GM19023 (cell line): ENCODE data around the gene FGR.

Experiments used
- ATAC-seq: cut with Tn5 transposase; IDR thresholded peaks from one replicate; pipeline ENCODE4 v1.9.1; 2021; ENCODE audit warnings: mild to moderate bottlenecking, moderate library complexity; ENCODE audit not compliant: unreplicated experiment

The FGR gene

DNA sequence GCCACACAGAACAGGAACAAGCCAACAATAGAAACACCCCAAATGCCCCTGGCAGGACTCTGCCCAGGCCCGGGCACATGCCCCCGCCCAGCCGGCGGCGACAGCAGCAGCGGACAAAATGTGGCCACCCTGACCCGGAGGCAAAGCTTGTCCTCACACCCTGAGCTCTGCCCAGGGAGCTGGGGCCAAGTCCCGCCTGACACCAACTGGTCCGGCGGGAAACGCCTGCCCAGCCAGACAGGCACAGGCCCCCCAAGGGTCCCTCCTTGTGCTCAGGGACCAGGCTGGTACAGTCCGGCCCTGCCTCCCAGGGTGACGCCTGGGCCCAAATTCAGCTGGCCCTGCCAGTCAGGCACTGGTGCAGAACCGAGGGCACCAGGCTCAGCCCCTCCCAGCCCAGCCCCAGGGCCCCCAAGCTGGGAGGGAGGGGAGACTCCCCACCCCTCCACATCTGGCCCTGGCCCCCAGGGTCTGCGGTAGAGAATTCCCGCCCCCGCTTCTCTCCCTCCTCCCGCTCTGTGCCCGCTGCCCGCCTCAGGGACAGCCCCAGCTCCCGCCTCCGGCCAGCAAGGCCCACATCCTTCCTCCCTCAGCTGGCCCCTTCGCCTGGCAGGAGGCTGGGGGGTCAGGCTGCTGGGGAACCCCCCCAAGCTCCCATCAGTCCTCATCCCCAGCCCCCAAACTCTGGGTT, 33.1 kb downstream of the FGR start:
- no peak for ATAC-seq

DNA sequence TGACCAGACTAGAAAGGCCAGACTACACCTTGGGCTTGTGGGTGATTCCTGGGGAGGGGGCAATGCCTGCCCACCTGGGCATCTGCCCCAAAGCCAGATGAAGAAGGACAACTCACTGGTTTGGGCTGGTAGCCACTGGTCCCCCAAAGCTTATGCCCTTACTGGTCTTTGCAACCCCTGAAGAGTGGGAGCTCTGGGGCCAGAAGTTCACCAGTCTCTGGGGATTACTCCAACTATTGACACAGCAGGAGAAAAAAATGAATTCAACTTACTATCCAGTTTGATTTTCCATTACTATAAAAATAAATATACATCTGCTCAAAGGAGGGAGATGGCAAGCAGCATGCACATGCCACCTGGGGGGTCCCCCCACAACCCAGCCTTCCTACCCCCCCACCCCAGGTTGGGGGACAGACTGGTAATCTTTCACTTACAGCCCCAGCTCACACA, 33.6 kb downstream of the FGR start:
- no peak for ATAC-seq

DNA sequence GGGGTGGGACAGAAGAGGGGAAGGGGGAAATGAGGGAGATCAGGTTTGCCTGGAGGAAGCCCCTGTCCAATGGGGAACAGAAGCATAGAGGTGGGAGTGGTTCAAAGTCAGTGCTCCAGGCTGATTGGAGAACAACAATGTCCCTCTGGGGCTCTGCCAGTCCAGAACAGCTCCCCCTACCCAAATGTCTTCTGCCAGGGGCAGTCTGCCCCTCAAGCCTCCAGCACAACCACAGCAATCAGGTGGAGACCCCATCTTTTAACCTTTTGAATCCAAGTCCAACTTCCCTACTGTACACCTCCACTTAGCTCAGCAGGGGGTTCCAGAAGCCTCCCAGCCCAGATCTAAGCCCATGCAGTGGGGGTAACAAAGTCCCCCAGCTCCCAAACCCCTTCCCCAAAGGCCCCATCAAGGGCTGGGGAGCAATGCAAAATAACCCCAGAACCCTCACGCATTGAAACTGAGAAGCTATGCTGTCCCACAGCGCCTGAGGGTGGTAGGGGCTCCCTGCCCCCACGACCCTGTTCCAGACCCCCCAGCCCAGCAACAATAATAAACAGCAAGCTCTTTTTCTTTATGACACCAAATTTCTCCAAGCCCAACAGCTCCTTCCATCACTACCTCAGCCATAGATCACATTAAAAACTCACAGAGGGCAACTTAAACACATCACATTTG, 34.3 kb downstream of the FGR start:
- no peak for ATAC-seq

DNA sequence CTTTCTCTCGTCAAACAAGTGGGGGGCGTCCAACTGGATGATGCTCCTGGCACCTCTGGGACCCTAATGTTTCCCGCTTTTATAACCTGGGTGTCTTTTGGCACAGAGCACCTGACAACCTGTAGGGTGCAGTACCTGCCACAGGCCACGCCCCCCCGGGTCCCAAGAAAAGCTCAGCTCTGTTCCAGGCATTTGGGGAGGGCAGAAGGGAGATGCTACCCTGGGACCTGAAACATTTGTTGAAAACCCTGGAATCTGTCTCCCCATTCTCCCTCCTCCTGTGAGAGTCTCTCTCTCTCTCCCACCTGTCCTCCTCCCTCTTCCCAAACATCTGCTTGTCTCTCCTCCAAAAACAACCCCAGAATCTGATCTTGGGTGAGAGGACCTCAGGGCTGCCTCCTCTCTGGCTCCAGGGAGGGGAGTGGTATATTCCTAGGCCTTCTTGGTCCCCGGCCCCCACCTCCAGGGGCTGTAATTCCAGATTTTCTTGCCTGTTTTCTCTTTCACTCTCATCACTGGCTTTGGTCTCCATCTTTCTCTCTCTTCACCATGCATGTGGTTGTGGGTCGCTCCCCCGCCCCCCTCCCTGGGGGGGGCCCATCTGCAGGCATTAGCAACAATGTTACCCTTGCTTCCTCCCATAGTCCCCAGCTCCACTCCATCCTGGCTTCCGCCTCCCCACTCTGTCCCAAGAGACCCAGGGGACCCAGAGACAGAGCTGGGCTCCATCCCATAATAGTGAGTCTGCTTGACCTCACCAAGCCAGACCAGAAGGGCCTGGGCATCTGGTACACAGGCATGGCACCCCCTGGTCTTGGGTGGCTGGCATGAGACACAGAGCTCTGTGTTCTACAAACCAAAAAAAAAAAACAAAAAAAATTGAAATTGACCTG, 35.1 kb downstream of the FGR start:
- ATAC-seq: no peak

DNA sequence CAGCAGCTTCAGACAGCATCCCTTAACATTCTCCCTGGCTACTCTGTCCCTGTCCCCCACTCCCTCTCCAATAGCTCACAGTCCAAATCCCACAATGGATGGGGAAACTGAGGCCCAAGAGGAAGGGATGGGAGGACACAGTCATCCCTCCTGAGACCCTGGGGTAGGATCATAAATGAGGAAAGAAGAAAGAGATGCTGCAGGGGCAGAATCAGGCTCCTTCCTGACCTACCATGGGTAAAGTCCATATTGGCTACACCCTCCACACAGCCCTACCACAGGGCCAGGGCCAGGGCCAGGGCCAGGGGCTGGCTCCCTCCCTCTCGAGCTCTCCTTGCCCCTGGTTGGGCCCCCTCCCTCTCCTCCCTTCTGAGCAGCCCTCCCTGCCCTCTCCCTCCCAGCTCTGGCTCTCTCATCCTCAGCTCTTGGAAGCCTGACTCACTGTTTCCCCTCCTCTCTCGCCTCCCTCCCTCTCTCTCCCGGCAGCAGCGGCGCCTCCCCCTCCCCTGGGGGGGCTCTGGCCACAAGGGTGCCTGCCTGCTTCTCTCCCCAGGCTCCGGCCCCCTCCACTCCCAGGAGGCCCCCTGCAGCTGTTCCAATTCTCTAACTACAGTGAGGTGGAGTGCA, 36.0 kb downstream of the FGR start:
- ATAC-seq: no peak

DNA sequence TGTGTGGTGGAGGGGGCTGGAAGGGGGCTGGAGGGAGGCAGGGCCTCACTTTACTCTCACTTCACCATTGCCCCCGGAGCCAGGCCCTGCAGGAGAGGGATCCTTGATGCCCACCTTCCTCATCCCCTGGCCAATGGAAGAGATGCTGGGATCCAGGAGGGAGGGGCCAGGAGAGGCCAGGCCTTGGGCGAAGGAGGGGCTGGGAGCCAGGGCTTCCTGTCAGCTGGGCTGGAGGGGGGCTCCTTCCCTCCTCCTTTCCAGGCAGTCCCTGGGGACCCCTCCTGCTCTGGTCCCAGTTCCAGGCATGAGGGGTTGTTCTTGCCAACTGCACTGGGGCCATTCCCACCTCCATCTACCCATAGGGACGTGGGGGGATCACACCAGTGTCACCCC, 36.7 kb downstream of the FGR start:
- ATAC-seq: no peak

DNA sequence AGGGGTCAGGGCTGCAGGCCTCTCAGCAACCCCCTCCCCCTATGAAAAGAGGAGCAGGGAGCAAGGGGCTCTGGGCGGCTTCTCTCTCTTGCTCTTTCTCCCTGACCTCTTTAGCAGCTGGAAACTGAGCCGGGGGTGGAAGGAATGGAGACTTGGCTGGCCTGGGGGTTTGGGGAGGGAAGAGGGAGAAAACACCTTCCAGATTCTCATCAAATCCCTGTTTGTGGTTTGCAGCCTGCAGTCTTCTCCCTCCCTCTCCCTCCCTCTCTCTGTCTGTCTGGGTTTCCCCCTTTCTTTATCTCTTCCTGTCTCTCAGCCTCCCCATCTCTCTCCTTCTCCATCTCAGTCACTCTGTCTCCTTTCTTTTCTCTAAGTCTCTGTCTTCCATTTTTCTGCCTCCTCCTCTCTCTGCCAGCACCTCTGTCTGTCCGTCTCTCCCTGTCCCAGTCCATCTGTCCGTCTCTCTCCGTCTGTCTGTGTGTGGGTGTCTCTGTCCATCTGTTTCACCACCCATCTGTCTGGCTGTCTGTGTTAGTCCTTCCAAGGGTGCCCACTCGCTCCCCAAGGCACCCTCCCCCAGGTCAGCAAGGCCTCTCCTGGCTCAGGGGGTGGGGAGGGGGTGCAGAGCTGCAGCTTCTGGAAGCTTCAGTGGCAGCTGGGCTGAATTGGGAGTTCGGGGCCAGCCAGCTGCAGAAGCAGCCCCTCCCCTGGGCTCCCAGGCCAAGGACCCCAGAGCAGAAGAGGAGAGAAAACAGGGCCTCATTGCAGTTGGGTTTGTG, 37.3 kb downstream of the FGR start:
- no peak for ATAC-seq

DNA sequence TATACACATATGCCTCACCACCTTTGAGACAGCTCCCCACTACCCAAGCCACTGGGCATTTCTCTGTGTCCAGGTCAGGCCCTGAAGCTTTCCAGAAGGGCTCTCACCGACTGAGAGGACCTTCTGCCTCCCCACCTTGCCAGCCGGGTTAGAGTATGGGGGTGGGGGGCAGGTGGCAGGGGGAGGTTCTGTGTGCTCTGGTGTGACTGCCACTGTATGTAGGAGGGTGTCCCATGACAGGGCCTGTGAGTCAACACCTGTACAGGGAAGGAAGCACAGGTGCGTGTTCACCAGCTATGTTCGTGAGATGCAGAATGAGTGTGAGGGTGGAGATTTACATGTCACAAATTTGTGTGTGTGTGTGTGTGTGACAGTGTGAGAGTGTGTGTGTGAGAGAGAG, 38.0 kb downstream of the FGR start:
- no peak for ATAC-seq

DNA sequence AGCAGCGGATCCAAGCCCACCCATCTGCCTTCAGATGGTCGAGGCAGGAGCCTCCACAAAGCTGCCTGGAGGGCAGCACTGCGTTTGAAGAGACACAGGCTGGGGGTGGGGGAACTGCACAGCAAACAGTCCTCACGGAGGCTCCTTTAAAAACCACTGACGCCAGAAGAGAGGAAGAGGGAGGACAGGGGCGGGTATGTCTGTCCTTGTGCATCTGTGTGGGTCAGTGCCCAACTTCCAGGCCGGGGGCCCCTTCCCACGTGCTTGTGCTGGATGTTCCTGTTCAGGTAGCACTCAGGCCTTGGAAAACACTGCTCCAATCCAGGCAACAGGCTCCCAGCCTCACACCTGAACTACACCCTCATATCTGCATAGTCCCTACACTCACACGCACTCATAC, 38.7 kb downstream of the FGR start:
- ATAC-seq: no peak

DNA sequence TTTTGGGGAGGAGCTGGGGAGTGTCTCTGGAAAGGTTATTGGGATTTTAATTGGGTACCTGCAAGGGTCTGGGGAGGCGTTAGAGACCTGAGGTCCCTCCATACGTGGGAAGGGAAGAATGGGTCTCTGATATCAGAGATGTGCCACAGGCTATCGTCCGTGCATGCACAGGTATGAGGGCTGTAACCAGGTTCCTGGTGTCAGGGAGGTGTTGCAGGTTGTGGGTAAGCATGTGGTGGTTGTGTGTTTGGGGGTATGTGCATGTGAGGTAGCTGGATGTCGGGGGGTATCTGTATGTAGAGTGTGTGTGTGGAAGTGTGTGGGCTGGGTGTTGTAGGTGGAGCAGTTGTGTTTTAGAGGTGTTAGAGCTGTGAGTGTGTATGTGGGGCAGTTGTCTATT, 39.4 kb downstream of the FGR start:
- no peak for ATAC-seq

DNA sequence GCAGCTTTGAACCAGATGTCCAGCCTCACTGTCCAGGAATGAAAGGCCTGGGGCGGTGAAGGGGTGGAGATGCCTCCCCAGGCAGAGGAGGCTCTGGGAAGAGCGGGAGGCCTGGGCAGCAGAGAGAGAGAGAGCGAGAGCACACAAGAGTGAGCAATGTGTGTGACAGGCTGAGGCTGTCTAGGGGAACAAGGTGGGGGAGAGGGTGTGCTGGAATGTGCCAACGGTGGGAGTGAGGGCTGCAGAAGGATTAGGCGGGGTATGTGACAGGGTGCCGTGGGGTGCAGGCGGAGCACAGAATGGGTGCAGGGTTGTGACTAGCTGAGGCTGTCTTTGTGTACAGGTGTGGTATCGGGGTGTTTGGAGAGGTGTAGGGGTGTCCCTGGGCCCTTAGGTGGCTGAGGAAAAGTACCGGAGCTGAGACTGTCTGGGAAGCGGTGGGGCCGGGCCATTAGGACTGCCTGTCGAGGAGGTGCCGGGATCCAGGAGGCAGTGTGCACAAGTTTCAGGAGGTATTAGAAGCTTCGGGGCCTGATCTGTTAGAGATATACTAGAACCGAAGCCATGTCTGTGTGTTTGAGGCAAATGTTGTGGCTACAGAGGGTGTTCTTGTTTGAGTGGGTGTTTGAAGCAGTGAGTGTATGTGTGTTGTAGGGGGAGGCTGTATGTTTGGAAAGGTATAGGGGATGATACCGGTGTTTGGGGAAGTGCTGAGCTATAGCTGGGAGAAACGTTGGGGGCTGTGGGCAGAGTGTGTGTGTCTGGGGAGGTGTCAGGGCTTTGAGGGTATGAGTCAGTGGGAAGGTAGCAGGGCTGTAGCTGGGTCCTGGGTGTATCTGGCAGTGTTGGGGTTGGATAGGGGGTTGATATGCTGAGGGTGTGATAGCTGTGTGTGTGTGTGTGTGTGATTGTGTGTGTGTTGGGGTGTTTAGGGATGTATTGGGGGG, 40.1 kb downstream of the FGR start:
- ATAC-seq: no peak

DNA sequence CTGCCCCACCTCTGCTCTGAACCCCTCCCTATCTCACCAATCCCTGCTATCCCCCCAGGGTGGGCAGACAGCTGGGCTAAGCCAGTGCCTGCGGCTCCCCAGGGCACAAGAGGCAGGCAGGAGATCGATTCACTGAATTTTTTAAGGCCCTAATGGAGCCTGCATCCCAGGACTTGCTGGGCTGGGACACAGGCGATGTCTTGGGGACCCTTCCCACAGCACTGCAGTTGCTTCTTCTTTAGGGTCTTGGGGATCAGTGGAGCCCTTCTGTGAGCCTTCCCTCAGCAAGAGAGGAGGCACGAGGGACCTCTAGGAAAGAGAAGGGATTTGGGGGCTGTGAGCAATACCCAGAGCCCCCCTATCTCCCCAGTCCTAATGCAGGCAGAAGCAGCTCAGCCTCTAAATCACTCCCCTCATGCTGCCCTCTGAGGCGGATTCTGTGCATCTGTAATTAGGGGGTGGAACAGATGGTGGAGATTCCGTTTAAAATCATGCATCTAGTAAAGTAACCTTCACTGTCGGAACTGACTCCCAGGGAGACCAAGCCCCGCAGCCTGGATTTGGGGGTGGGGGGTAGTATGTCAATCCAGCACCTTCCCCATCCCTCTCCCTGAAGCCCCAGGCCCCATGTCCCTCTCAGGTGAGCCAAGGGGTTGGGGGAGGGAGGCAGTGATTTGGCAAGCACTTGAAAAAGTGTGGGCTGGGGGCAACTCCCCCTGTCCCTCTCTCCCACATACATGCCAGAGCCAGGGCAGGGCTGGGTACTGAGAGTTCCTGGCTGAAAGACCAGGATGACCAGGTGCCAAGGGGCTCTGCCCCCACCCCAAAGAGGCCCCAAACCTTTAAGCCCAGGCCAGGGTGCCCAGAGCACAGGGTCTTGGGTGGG, 41.1 kb downstream of the FGR start:
- no peak for ATAC-seq

DNA sequence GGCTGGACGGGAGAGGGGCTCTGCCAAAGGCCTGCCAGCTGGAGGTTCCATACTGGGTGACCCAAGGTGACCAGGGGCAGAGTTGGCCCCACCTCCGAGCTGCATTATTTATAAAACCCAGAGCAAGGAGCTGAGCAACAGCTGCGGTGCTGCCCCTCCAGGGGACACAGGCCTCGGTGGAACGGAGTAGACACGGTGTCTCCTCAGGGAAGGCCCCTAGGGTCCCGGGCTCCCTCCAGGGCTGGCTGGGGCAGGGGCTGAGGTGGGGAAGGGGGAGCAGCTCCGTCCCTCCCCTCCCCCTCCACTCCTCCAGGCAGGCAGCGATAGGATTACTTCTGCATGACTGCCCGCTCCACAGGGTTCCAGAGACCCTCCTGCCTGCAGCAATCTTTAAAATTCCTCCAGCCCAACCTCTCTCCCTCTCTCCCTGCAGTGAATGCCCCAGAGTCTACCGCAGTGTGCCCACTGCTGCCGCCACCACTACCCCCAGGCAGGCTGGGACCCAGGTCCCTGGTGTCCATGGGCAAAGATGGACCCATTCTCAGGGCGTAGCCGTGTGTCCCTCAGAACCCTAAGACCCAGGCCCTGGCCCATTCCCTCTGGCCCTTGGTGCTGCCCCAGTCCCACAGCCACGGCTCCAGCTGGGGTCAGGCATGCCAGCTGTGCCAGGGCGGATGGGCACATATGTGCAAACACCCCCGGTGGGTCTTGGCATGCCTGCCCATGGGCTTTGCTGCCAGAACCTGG, 41.9 kb downstream of the FGR start:
- no peak for ATAC-seq

DNA sequence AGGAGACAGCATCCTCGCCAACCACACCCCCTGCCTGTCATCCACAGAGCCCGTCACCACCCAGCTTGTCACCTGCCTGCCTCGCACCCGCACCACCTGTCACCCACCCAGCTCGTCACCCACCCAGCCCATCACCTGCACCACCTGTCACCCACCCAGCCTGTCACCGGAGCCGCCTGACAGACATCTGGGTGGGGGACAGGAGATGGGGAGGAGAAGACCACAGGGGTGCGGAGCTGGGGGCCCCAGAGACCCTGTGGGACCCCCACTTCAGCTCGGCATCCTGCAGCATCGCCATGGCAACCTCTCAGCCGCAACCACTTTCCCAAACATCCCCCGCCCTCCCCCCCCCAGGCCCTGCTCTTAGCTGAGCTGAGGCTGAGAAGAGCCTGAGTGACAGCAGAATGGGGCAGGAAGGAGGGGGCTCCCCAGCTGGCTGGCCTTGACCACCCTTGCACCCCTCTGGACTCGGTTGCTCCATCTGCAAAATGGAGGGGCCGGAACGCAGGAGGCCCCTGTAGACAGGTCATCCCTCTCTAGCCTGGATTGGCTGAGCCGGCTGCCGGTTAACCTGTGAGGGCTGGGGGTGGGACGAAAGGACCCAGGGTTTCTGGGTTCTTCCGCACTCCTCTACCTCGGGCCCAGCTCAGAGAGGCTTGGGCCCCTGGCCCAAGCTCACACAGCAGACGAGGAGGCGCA, 42.6 kb downstream of the FGR start:
- no peak for ATAC-seq

DNA sequence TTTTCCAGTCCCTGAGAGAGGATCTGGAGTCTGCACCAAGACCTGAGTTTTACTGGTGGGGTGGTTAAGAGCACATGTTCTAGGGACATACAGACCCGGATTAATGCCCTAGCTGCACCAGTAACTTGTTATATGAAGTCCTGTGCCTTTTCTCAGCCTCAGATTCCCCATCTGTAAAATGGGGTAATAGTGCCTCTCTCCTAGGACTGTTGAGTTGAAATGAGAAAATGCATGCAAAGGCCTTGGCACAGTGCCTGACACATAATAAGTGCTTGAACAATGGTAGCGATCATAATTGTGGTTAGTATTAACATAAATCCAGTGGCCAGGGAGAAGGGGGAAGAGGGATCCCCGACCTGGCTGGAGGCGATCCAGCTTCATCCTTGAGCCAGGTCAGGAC, 43.4 kb downstream of the FGR start:
- ATAC-seq: no peak

DNA sequence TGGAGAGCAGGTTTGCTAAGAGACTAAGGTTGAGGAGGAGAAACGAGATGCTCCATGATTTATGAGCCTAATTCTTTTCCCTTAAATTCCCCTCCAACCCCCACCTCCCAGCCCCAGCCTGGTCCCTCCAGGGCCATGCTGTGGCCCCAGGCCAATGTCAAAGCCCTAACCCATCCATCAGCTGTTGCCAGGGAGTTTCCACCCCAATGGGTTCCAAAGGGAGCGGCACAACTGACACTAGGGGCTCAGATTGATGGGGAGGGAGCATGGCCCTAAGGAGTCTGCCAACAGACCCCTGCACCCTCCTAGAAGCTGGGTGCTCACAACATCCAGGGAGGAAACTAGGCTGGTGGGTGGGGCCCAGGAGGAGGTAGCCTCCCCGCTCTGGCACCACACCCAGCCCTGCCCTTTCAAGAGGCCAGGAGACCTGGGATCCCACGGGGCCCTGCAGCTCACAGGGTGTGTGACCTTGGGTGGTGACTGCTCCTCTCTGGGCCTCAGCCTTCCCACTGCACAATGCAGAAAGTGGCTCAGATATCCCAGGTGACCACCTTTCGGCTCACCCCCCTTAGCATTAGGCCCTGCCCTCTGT, 44.0 kb downstream of the FGR start:
- ATAC-seq: no peak
